Small intestine (tissue), 7 donors: ENCODE measurements around the gene JMJD1C. TPM values are rescaled to one million over a fixed set of nuclear protein-coding genes. Genes with fewer than 3 reads are reported as not detected.
"Not testable (repeated sequence)": the region's sequence is repeated elsewhere in the genome, so short reads cannot be mapped to it uniquely, and the experiment has no call there.

Experiments
- DNase-seq, 2 donors: peaks; one replicate each; pipeline versions ENCODE4 v3.0.0 to v3.0.0-alpha.2; 2013
- FAIRE-seq: peaks from 2 replicates; lab custom pipeline; 2012; peaks lifted over from hg19 to GRCh38; lab: Jason Lieb, UNC
- H3K27ac ChIP-seq, 3 donors: one replicate each; pipeline ENCODE4 v1.5.1; 2013; ENCODE audit warnings: low read length in 2 of 3, mild to moderate bottlenecking in 2 of 3, control low read depth in 1 of 3, inconsistent platforms in 1 of 3, low read depth in 1 of 3, moderate library complexity in 1 of 3
- H3K27me3 ChIP-seq, 3 donors: one replicate each; pipeline ENCODE4 v1.6.1; 2013; ENCODE audit warnings: low read length in 3 of 3, inconsistent platforms in 1 of 3; ENCODE audit not compliant: control insufficient read depth in 3 of 3, insufficient read depth in 3 of 3
- H3K36me3 ChIP-seq, 3 donors: one replicate each; pipeline ENCODE4 v1.6.1; 2013; ENCODE audit warnings: low read length in 3 of 3, inconsistent platforms in 1 of 3, low read depth in 1 of 3, mild to moderate bottlenecking in 1 of 3, moderate library complexity in 1 of 3; ENCODE audit not compliant: control insufficient read depth in 3 of 3, insufficient read depth in 2 of 3
- H3K4me1 ChIP-seq, 3 donors: one replicate each; pipeline ENCODE4 v1.6.1; 2013; ENCODE audit warnings: low read length in 2 of 3, inconsistent platforms in 1 of 3, low read depth in 1 of 3, mild to moderate bottlenecking in 1 of 3, moderate library complexity in 1 of 3; ENCODE audit not compliant: control insufficient read depth in 3 of 3, insufficient read depth in 2 of 3
- H3K4me3 ChIP-seq, 3 donors: one replicate each; pipeline ENCODE4 v1.5.1; 2013; ENCODE audit warnings: low read length in 3 of 3, control low read depth in 1 of 3, inconsistent platforms in 1 of 3, low read depth in 1 of 3, mild to moderate bottlenecking in 1 of 3, moderate library complexity in 1 of 3
- H3K9me3 ChIP-seq, 2 donors: one replicate each; pipeline ENCODE4 v1.6.1; 2013; ENCODE audit warnings: low read depth in 1 of 2, low read length in 1 of 2; ENCODE audit not compliant: control insufficient read depth in 2 of 2, insufficient read depth in 1 of 2
- WGBS, 3 donors: extraction: QIAGEN DNeasy Blood & Tissue Kit; methylation state at CpG; one replicate each; pipeline ENCODE4 v1.1.7; 2013; 5-methylcytosine and 5-hydroxymethylcytosine counted together
- polyA plus RNA-seq, 4 donors: library from polyadenylated mRNA; stranded (reverse) in 3 of 4; unstranded in 1 of 4; fragments of 200-250 nt in 3 of 4; fragments of 120-200 nt in 1 of 4; gene quantifications; one replicate each; pipeline versions ENCODE4 v1.2.1 to v1.2.3, GENCODE V29; 2013
- donor health status: healthy with polysubstance abuse.
- donor health status: control.
- donor health status: control.
- donor health status: Bipolar disorder and iron deficiency.
- donor health status: healthy.

JMJD1C gene
- polyA plus RNA-seq, 4 donors: 22.4 to 108 (median 39.1) TPM

DNA sequence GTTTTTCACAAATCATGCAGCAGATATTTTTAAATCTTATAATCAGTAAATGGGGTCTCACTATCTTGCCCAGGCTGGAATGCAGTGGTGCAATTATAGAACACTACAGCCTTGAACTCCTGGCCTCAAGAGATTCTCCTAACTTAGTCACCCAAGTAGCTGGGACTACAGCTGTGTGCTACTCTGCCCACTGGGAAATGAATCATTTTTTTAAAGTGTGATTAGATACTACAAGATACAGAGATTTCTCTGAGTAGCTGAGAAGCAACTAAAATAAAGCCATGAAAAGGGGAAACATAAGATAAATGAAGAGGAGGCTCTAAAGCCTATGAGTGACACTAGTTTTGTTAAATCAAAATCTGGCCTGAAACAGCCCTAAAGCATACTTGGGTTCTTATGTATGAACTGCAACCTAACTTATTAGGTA lies 119.7 kb downstream of the JMJD1C start:
- FAIRE-seq: no peak
- Histone ChIP-seq H3K9me3 (no peaks in the 10 kb centered on the region), H3K27me3 (no peaks in the 10 kb centered on the region), H3K27ac (no peak overlapping the region), H3K4me1 (no peaks in the 10 kb centered on the region), H3K36me3 (peaks cover 0 to 6% (median 0%) of the 10 kb centered on the region in 3 donors), H3K4me3 (no peak overlapping the region)
- no peak for DNase-seq

DNA sequence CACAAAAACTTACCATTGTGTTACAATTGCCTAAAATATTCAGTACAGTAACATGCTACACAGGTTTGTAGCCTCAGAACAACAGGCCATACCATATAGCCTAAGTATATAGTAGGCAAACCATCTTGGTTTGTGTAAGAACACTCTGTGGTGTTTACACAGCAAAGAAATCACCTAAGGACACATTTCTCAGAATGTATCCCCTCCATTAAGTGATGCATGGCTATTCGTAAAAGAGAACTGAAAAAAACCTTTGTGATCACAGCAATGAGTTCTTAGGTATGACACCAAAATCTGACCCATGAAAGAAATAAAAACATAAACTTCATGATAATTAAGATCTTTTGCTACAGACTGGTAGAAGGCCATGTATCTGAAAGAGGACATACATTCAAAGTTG lies 121.5 kb downstream of the JMJD1C start:
- Histone ChIP-seq H3K4me1 (no peaks in the 10 kb centered on the region), H3K27ac (no peak overlapping the region), H3K9me3 (no peaks in the 10 kb centered on the region), H3K36me3 (peaks cover 0 to 10% (median 0%) of the 10 kb centered on the region in 3 donors), H3K4me3 (no peak overlapping the region), H3K27me3 (no peaks in the 10 kb centered on the region)
- 94 to 96% (median 96%) methylated on average over 1 of the region's 1 CpG for WGBS, 3 donors
- no peak for DNase-seq
- no peak for FAIRE-seq

DNA sequence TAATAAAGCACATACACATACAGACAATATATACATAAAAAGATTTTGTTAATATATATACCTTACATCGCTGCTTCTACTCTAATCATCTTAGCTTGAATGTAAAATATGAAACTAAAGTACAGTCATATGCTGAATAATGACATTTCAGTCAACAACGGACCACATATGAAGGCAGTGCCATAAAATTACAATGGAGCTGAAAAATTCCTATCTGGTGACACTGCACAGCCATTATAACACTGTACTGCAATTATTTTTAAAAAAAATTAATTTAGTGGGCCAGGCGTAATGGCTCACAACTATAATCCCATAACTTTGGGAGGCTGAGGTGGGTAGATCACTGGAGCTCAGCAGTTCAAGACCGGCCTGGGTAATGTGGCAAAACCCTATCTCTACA lies 122.3 kb downstream of the JMJD1C start:
- WGBS, 3 donors: 90 to 95% (median 94%) methylated on average over 4 of the region's 4 CpGs
- Histone ChIP-seq H3K4me1 (no peaks in the 10 kb centered on the region), H3K4me3 (no peak overlapping the region), H3K36me3 (peaks cover 0 to 12% (median 0%) of the 10 kb centered on the region in 3 donors), H3K9me3 (no peaks in the 10 kb centered on the region), H3K27ac (no peak overlapping the region), H3K27me3 (no peaks in the 10 kb centered on the region)
- FAIRE-seq: no peak
- DNase-seq: no peak

DNA sequence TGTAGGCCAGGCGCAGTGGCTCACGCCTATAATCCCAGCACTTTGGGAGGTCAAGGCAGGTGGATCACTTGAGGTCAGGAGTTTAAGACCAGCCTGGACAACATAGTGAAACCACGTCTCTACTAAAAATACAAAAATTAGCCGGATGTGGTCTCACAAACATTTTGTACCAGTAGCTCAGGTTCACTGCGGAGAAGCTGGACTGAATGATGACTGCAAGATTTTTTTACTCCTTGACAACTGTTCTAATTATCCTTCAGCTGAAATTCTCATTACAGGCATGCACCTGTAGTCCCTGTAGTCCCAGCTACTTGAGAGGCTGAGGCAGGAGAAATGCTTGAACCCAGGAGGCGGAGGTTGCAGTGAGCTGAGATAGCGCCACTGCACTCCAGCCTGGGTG lies 126.1 kb downstream of the JMJD1C start:
- peaks cover 0 to 17% (median 0%) of the 10 kb centered on the region in 3 donors for H3K36me3 ChIP-seq
- not testable (repeated sequence) for H3K27ac ChIP-seq, H3K27me3 ChIP-seq, H3K4me3 ChIP-seq, H3K4me1 ChIP-seq, FAIRE-seq, DNase-seq, H3K9me3 ChIP-seq
- 96 to 98% (median 96%) methylated on average over 7 of the region's 7 CpGs for WGBS, 3 donors

DNA sequence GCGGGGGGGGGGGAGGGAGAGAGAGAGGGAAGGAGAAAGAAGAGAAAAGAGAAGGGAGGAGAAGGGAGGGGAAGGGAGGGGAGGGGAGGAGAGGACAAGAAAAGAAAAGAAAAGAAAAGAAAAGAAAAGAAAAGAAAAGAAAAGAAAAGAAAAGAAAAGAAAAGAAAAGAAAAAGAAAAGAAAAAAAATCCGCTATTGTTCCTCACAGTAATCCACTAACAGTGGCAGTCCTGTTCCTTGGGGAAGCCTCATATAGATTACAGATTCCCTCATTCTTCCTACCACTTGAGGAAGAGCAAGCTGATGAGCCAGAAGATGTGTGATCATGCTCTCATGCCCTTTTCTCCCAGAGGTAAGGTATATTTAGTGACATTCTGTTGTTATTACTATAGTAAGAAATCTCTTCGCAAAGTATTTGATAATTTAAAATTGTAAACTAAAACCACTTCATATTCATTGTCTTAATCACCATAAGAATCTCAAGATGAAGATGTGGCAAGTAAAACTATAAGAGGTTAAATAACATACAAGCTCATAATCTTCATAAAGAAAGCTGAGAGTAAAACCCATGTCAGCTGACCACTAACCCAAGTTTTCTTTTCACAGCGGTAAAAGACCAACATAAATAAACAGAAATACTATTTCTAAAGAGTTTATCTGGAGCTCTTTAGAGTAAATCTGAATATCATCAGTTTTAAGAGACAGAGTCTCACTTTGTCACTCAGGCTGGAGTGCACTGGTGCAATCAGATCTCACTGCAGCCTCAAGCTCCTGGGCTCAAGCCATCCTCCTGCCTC lies 128.1 kb downstream of the JMJD1C start:
- H3K4me3 ChIP-seq: no peak overlapping the region
- FAIRE-seq: no peak
- 91 to 96% (median 94%) methylated on average over 3 to 4 of the region's 4 CpGs for WGBS, 3 donors

DNA sequence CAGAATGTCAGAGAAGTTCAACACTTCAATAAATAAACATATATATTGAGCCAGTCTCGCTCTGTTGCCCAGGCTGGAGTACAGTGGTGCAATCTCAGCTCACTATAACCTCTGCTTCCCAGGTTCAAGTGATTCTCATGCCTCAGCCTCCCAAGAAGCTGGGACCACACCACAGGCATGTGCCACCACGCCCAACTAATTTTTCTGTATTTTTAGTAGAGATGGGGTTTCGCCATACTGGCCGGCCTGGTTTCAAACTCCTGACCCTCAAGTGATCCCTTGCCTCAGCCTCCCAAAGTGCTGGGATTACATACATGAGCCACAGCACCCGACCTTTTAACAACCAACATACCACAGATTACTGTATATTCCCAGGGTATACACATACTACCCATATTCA lies 134.2 kb downstream of the JMJD1C start:
- no peak for FAIRE-seq
- Histone ChIP-seq H3K9me3 (no peaks in the 10 kb centered on the region), H3K27me3 (no peaks in the 10 kb centered on the region), H3K36me3 (peaks cover 0 to 21% (median 0%) of the 10 kb centered on the region in 3 donors), H3K4me3 (no peak overlapping the region), H3K27ac (no peak overlapping the region), H3K4me1 (no peaks in the 10 kb centered on the region)
- 92 to 97% (median 94%) methylated on average over 5 of the region's 5 CpGs for WGBS, 3 donors
- DNase-seq: no peak

More for the DNA sequence above, 128.1 kb downstream of the JMJD1C start:
- Histone ChIP-seq H3K36me3 (peaks cover 0 to 24% (median 0%) of the 10 kb centered on the region in 3 donors), H3K4me1 (no peaks in the 10 kb centered on the region), H3K27me3 (no peaks in the 10 kb centered on the region), H3K9me3 (peaks cover 0 to 3% of the 10 kb centered on the region in 2 donors), H3K27ac (no peak overlapping the region)
- DNase-seq: no peak

DNA sequence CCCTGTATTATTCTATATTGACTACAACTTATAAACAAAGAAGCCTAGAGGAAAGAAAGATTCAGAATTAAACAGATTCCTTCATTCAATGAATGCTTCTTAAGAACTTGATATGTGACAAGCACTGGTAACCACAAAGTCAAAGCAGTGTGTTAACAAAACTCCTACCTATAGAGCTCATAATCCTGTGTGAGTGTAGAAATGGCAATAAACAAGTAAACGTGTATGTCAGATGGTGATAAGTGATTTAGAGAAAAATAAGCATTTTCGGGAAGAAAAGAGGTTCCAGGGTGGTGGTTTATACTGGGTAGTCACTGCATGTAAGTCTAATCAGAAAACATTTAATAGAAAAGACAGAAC lies 141.3 kb downstream of the JMJD1C start:
- no peaks in the 10 kb centered on the region for H3K4me1 ChIP-seq
- H3K27ac ChIP-seq: no peak overlapping the region
- no peak overlapping the region for H3K4me3 ChIP-seq
- no peaks in the 10 kb centered on the region for H3K9me3 ChIP-seq
- 70 to 80% (median 75%) methylated on average over 2 of the region's 2 CpGs for WGBS, 3 donors
- DNase-seq: no peak
- H3K36me3 ChIP-seq: peaks cover 0 to 5% (median 4%) of the 10 kb centered on the region in 3 donors
- no peaks in the 10 kb centered on the region for H3K27me3 ChIP-seq
- no peak for FAIRE-seq

DNA sequence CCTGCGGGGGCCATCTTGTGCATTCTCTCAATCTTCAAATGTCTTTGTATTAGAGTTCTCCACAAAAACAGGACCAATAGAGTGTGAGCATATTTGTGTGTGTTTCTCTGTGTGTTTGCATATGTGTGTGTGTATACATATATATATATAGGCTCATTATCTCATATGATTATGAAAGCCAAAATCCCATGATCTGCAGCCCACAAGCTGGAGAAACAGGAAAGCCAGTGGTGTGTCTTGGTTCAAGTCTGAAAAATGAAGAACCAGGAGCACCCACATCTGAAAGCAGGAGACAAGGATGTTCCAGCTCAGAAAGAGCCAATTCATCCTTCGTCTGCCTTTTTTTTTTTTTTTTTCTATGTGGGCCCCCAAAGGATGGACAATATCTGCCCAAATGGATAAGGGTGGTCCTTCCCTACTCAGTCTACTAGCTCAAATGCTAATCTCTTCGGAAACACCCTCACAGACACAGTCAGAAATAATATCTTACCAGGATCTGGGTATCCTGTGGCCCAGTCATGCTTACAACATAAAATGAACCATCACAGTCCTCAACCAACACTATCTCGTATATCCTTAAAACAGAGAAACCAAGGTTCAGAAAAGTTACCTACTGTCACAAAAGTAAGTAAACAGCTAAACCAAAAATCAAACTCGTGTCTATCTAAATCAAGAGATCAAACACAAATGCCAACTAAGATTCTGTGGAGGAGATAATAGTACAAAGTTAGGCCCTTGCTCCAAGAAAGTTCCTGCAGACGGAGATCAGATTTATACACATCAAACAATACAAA lies 141.9 kb downstream of the JMJD1C start:
- 92 to 94% (median 93%) methylated on average over 6 of the region's 6 CpGs for WGBS, 3 donors
- H3K4me1 ChIP-seq: no peaks in the 10 kb centered on the region
- peaks cover 0 to 5% (median 4%) of the 10 kb centered on the region in 3 donors for H3K36me3 ChIP-seq
- H3K4me3 ChIP-seq: no peak overlapping the region
- H3K27ac ChIP-seq: no peak overlapping the region
- DNase-seq (no peak), FAIRE-seq (no peak)
- no peaks in the 10 kb centered on the region for H3K27me3 ChIP-seq
- no peaks in the 10 kb centered on the region for H3K9me3 ChIP-seq
